OCI-LY1 (cell line): Measurements from ENCODE around the gene CDKN2AIPNL.

ENCODE experiments used
- H2AFZ ChIP-seq: fragments of 200-600 bp; sonication (generic), shearing (Covaris generic); 2 replicates; pipeline ENCODE4 v1.6.0; 2014; ENCODE audit warnings: antibody characterized with exemption, mild to moderate bottlenecking, low read length
- H3F3A ChIP-seq: fragments of 200-600 bp; sonication (generic), shearing (Covaris generic); 2 replicates; pipeline ENCODE4 v1.6.0; 2014; ENCODE audit warnings: mild to moderate bottlenecking, antibody characterized with exemption, low read length, moderate library complexity; ENCODE audit not compliant: insufficient read depth
- H3K27ac ChIP-seq: fragments of 200-600 bp; sonication (generic); 2 replicates; pipeline ENCODE4 v1.5.1; 2014; ENCODE audit warnings: low read length, mixed run types, mild to moderate bottlenecking, low read depth; ENCODE audit not compliant: poor library complexity, severe bottlenecking
- H3K27me3 ChIP-seq: fragments of 200-600 bp; sonication (generic); 2 replicates; pipeline ENCODE4 v1.6.0; 2014; ENCODE audit warnings: antibody characterized with exemption, mild to moderate bottlenecking, low read length, moderate library complexity; ENCODE audit not compliant: insufficient read depth
- H3K36me3 ChIP-seq: fragments of 200-600 bp; sonication (generic); 2 replicates; pipeline ENCODE4 v1.6.1; 2014; ENCODE audit warnings: mild to moderate bottlenecking, antibody characterized with exemption, low read length, moderate library complexity, mixed read lengths; ENCODE audit not compliant: insufficient read depth
- H3K4me1 ChIP-seq: fragments of 200-600 bp; sonication (generic); 2 replicates; pipeline ENCODE4 v1.5.1; 2014; ENCODE audit warnings: mild to moderate bottlenecking, low read length, moderate library complexity; ENCODE audit not compliant: insufficient read depth, severe bottlenecking
- H3K4me2 ChIP-seq: fragments of 200-600 bp; sonication (generic), shearing (Covaris generic); 2 replicates; pipeline ENCODE4 v1.6.1; 2014; ENCODE audit warnings: low read length
- H3K4me3 ChIP-seq: fragments of 200-600 bp; sonication (generic); 2 replicates; pipeline ENCODE4 v1.5.1; 2014; ENCODE audit warnings: low read length, low read depth, mild to moderate bottlenecking, mixed read lengths; ENCODE audit not compliant: poor library complexity, severe bottlenecking
- H3K79me2 ChIP-seq: fragments of 200-600 bp; shearing (Covaris generic); 2 replicates; pipeline ENCODE4 v1.6.1; 2016; ENCODE audit warnings: mixed run types, low read length, mixed read lengths; ENCODE audit not compliant: insufficient read depth
- H3K9ac ChIP-seq: fragments of 200-600 bp; sonication (generic), shearing (Covaris generic); 2 replicates; pipeline ENCODE4 v1.6.1; 2014; ENCODE audit warnings: mild to moderate bottlenecking, low read length, mixed read lengths
- H3K9me2 ChIP-seq: fragments of 200-600 bp; sonication (generic), shearing (Covaris generic); 2 replicates; pipeline ENCODE4 v1.6.1; 2014; ENCODE audit warnings: low read depth, mild to moderate bottlenecking, low read length, mixed read lengths
- H3K9me3 ChIP-seq: fragments of 200-600 bp; shearing (Covaris generic); 2 replicates; pipeline ENCODE4 v1.6.1; 2014; ENCODE audit warnings: low read length, mixed read lengths
- H4K20me1 ChIP-seq: fragments of 200-600 bp; sonication (generic), shearing (Covaris generic); 2 replicates; pipeline ENCODE4 v1.6.0; 2016; ENCODE audit warnings: mild to moderate bottlenecking, low read length; ENCODE audit not compliant: insufficient read depth
- CTCF ChIP-seq: fragments of 200-600 bp; sonication (generic), shearing (Covaris generic); IDR thresholded peaks from 2 replicates; pipeline ENCODE4 v1.5.1; 2017; ENCODE audit warnings: mild to moderate bottlenecking, antibody characterized with exemption, low read length, moderate library complexity, mixed read lengths
- EZH2 ChIP-seq: fragments of 200-600 bp; sonication (generic), shearing (Covaris generic); IDR thresholded peaks from 2 replicates; pipeline ENCODE4 v1.8.0; 2017; ENCODE audit warnings: borderline replicate concordance, mixed run types, mild to moderate bottlenecking, antibody characterized with exemption, low read length, moderate library complexity, mixed read lengths

The CDKN2AIPNL gene

GRCh38 chr5:134409321-134409720 is 2.4 kb downstream of the CDKN2AIPNL start:
- H3K79me2 ChIP-seq: peaks cover 20% of the 10 kb centered on the region
- no peak overlapping the region for H3K4me3 ChIP-seq
- no peaks in the 10 kb centered on the region for H4K20me1 ChIP-seq
- TF ChIP-seq CTCF: no peak
- no peak for TF ChIP-seq EZH2
- H3K36me3 ChIP-seq: peaks cover 33% of the 10 kb centered on the region; the same call in 1 of the 2 replicates
- H3K9ac ChIP-seq: no peak overlapping the region
- H3K27me3 ChIP-seq: no peaks in the 10 kb centered on the region
- no peaks in the 10 kb centered on the region for H3F3A ChIP-seq
- H3K4me2 ChIP-seq: no peak overlapping the region
- H3K9me2 ChIP-seq: no peaks in the 10 kb centered on the region
- peaks cover 26% of the 10 kb centered on the region for H3K4me1 ChIP-seq
- H3K9me3 ChIP-seq: no peaks in the 10 kb centered on the region
- no peak overlapping the region for H3K27ac ChIP-seq
- H2AFZ ChIP-seq: no peak overlapping the region

GRCh38 chr5:134406390-134406789 is 5.3 kb downstream of the CDKN2AIPNL start:
- H3K4me2 ChIP-seq: no peak overlapping the region
- no peaks in the 10 kb centered on the region for H4K20me1 ChIP-seq
- no peak overlapping the region for H3K9ac ChIP-seq
- peaks cover 42% of the 10 kb centered on the region; the same call in 1 of the 2 replicates for H3K36me3 ChIP-seq
- H3K4me1 ChIP-seq: peaks cover 17% of the 10 kb centered on the region
- TF ChIP-seq EZH2: no peak
- no peak for TF ChIP-seq CTCF
- H3K27ac ChIP-seq: no peak overlapping the region
- H3K27me3 ChIP-seq: no peaks in the 10 kb centered on the region
- no peaks in the 10 kb centered on the region for H3K9me2 ChIP-seq
- H3K9me3 ChIP-seq: no peaks in the 10 kb centered on the region
- no peak overlapping the region for H2AFZ ChIP-seq
- peaks cover 19% of the 10 kb centered on the region for H3K79me2 ChIP-seq
- H3F3A ChIP-seq: no peaks in the 10 kb centered on the region
- H3K4me3 ChIP-seq: no peak overlapping the region

- no peaks in the 10 kb centered on the region for H3F3A ChIP-seq
- H2AFZ ChIP-seq: no peak overlapping the region
- no peak overlapping the region for H3K4me2 ChIP-seq
- no peak overlapping the region for H3K4me3 ChIP-seq
- H3K9me3 ChIP-seq: no peaks in the 10 kb centered on the region
- no peak overlapping the region for H3K27ac ChIP-seq
- H3K4me1 ChIP-seq: no peaks in the 10 kb centered on the region
- H3K9me2 ChIP-seq: no peaks in the 10 kb centered on the region
- no peak overlapping the region for H3K9ac ChIP-seq
- no peaks in the 10 kb centered on the region for H3K79me2 ChIP-seq
- H4K20me1 ChIP-seq: no peaks in the 10 kb centered on the region
- no peaks in the 10 kb centered on the region for H3K27me3 ChIP-seq
- no peak for TF ChIP-seq CTCF
- TF ChIP-seq EZH2: no peak
- H3K36me3 ChIP-seq: peaks cover 41% of the 10 kb centered on the region; the same call in 1 of the 2 replicates
Measured at GRCh38 chr5:134403951-134404350, 7.7 kb downstream of the CDKN2AIPNL start.
